NCI-H345 treated with DMSO at 0.1 percent for 48 hours (cell line): ENCODE results near the gene ETV4.

ENCODE experiments used
- DNase-seq: peaks from one replicate; lab custom pipeline; 2025; ENCODE audit not compliant: unreplicated experiment; lab: John Stamatoyannopoulos, UW

The ETV4 gene

DNA sequence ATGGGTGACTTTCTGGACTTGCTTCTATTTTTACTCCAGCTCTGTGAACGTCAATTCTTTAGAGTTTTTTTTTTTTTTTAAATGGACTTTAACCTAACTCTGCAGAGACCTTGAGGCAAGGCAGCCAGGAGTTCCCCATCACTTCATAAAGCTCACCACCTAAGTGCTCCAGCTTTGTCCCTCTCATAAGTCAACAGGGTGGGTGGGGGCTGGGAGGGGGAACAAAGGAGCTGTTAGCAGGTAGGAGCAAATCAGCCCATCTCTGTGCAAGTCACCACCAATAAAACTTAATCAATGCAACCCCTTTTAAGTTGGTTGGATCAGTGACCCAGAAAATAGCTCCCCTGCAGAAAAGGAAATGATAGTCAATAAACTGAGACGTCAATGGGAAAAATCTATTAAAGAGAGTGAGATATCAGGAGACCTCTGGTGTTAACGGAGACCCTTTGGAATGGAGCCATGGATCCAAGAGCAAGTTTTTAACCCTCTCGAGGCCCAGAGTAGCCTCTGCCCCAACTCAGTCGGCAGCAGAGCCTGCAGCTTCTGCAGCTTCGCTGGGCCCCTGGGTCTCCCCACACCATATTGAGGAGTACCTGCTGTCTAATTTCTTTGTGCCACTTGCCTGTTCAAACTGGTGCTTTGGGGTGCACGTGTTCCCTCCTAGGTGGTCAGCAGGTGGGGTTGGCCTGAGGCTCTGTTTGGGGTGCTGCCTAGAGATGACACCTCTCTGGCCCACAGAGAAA, 27.6 kb upstream of the ETV4 start:
- no peak for DNase-seq

DNA sequence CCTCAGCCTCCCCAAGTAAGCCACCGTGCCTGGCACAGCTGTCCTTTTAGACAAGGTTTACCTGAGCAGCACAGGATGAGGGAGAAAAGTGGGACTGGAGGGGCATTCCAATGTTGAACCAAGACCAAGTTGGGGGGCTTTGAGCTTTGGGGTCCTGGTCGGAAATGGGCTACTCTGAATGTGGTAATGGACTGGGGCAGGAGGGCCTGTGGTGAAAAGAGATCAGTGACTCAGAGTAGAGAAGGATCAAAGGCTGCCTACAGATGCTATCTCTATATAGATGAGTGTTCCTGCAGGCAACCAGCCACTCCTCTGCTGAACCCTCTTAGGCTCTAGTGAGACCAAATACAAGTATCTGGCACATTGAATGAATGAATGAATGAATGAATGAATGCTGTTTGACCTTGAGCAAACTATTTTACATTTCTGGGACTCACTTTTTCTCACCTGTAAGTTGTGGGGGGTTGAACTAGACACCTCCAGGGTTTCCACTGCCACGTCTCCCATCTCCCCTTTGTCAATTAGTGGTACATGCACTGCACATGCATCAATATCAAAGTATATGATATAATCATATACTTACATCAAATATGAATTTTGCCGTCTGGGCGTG, 26.3 kb upstream of the ETV4 start:
- DNase-seq: no peak

DNA sequence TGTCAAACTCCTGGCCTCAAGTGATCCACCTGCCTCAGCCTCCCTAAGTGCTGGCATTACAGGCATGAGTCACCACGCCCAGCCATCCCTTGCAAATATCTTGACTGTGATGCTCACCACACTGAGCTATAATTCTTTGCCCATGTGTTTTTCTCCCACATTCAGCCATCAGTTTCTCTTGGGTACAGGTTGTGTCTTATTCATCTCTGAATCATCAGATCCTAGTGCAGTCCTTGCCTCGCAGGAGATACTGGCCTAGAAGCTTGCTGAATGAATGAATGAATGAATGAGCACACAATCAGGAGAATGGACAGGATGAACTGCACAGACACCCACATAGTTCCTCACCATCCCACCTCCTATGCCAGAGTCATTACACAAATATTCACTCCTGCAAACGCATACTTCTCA, 24.4 kb upstream of the ETV4 start:
- no peak for DNase-seq

DNA sequence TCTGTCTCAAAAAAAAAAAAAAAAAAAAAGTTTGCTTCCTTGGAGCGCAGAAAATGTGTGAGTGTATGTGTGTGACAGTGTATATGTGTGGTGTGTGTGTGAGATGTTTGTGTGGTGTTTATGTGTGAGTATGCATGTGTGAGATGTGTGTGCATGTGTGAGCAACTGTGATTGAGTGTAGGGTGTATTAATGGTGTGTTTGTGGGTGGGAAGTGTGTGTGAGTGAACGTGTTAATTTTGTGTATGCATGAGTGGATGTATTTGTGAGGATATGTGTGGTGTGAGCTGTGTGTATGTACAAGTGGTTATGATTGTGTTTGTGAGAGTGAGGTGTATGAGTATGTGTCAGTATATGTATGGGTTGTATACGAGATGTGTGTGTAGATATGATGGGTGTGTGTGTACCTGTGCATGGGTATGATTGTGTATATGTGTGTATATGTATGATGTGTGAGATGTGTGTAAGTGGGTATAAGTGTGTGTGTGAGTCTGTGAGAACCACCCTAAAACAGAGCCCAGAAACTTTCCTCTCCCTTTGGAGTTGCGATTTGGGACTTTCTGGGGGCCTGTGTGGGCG, 22.5 kb upstream of the ETV4 start:
- no peak for DNase-seq

DNA sequence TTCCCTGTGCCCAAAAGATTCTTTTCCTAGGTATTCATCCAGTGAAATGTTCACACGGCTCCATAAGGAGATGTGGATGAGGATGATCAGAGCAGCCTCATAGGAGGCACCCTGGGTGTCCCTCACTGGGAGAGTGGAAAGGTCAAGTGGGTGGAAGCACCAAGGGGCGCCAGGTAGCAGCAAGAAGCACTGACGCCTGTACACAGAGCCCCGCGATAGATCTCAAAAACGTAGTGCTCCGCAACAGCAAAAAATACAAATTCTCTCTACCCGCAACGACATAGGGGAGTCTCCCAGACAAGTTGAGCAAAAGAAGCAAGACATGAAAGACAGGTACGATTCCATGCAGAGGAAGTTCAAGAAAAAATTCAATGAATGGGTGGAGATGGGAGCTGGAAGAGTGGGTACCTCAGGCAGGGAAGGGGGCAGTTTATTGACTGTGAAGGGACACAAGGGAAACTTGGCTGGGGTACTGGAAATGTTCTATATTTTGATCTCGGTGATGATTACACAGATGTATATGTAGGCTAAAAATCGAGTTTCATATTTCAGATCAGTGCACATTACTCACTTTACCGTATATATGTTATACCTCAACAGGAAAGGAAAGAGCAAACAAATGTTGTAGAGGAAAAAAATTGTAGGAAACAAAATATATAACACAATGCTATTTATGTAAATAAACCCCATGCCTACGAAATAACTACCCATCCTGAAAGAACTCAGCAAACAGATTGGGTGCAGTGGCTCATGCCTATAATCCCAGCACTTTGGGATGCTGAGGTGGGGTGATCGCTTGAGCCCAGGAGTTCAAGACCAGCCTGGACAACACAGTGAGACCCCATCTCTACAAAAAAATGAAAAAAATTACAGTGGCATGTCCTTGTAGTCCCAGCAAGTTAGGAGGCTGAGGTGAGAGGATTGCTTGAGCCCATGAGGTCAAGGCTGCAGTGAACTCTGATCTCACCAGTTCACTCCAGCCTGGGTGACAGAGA, 17.8 kb upstream of the ETV4 start:
- DNase-seq: no peak

DNA sequence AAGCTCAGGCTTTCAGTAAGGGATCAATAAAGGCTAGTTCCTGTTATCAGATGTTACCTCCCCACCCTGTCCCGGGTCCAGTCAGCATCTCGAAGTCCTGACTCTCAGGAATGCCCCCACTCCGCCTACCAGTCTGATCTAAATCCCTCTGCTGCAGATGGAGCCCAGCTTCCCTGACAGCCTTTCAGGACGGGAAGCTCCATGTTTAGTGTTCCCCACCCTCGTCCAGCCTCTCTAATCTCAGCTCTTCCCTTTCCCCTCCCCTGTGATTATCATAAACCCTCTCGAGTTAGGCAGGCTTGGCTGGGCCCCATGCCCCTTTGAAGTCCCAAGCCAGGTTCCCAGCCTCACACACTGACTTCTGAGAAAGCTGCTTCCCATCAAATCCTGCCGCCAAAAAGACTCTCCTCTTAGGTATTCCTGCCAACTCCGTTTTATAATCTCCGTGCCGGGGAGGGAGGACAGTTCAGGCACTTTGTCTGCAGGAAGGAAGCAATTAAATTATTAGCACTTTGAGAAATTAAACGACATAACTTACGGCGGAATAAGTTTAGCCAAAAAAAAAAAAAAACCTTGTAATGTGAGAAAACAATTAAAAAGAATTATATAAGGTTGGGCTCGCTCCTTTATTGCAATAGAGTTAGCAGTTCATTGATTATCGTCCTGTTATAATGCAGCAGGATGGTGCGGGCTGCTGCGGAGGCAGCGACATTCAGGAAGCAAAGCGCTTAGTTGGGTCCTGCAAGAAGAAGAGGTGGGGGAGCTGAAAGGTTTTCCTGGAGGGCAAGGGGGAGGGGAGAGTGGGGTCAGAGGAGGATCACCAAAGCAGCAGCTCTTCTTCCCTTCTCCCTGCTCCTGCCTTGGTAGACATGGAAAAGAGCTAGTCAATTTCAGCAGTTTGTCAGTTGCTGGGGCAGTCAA, 16.8 kb upstream of the ETV4 start:
- no peak for DNase-seq

DNA sequence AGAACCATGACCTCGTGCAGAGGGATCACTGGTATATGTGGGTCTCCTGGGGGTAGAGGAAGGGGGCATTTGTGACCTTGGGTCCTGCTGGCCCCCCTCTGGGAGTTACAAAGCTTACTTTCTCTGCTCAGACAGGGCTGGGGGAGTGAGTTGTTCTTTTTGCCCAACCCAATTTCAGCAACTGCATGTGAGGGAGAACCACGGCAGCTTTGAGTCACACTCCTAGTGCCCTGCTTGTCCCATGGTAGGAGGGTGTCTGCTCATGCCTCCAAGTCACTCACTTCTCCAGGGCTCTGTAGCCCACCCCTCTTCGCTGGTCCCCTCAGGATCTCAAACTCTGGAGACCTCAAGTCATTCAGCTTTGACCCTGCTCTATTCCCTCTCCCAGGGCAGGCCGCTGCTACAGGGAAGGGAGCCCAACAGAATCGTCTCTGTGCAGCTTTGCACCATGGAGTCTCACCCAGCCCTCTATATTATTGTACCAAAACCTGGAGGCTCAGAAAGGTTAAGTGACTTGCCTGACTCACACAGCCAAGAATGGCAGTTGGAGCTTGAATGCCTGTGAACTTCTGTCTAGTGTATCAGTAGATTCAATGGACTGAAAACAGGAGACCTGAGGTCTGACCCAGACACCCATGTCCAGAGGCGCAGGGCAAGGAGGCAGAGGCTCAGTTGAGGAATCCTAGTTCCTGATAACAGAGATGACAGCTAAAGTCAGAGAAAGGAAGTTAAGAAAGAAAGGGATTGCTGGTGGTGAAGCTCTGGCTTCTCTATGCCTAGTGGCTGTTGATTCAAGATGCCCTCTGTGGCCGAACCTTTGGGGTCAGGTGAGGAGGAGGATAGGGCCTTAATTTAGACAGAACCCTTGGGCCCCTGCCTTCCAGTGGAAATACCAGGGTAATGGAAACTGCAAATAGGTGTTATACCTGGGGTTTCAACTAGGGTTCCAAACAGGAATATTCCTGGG, 14.6 kb upstream of the ETV4 start:
- no peak for DNase-seq

DNA sequence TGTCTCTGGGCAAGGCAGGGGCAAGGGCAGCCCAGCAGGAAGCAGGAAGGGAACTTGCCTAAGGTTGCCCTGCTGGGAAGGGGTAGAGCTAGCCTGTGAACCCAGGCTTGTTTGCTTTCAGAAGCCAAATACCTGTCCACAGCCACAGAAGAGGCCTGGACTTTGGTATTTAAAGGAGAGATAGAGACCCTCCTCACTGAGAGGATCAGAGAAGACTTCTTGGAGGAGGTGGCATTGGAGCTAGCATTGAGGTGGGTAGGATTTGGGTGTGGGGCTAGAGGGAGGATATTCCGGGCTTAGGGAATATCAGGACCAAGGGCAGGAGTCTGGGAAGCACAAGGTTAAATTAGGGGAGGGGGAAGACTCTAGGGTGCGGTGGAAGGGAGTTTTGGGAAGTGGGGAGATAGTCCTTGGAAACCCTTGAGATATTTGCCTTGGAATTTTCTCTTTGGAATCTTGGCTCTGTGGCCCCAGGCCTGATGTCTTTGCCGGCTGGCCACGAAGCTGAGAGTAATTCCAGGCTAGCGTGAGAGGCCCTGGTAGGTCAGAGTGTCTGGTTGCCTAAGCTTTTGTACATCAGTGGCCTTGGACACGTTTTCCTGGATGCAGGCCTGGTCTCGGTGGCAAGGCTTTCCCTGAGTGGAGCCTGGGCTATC, 13.1 kb upstream of the ETV4 start:
- DNase-seq: no peak

DNA sequence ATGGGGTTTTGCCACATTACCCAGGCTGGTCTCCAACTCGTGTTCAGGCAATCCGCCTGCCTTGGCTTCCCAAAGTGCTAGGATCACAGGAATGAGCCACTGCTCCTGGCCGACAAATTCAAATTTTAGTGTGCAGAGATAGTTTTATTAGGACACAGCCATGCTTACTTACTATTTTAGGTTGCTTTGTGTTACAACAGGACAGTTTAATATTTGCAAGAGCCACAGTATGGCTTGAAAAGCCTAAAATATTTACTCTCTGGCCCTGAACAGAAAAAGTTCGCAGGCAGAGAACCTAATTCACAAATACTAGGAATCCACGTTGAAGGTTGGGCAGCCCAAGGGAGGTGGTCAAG, 12.6 kb upstream of the ETV4 start:
- no peak for DNase-seq

DNA sequence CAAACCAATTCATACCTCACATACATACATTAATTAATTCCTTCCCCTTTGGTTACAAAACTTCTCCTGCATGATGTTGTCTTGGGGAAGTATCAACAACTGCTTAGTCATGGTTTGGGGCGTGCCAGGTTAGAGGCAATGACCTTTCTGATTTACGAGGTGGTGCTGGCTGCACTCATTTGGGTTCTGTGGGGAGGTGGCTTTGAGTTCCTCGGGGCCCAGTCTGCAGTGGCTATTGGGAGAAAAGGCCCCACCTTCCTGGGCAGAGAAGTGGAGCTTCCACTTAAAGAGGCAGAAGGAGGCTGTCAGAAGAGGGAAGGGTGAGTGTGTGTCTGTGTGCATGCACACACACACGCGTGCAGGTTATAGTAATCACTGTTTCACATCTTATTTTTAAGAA, 10.2 kb upstream of the ETV4 start:
- no peak for DNase-seq

DNA sequence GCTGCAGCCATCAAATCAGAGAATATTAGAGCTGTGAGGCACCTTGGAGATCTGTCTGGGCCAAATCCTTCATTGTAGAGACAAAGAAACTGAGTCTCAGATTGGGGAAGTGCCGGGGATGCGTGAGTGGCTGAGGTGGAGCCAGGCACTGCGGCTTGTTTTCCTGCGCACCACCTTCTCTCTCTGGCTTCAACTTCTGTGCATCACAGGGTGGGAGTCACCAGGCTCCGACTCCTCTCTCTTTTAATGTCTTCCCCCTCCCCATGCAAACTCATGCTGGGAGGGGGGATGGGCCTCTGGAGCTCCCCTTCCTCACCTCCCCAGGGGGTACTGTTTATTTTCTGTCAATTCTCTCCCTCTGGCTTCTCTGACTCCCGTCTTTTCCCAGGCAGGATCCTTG, 8.7 kb upstream of the ETV4 start:
- no peak for DNase-seq

DNA sequence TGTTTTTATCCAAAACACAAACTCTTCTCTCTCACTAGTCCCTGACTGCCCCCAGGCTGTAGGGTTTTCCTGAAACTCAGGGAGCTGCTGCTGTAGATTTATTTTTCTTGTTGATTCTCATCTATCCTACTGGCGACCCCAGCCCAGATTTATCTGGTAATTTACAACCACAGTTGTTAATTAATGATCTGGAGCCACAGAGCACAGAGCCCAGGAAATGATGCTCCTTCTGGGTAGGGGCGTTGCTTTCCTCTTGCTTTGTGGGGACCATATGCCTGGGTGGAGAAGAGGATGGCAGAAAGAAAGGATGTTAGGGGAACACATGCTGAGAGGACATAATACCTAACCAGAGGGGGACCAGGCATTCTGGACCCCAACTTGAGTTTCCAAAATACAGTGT, 7.4 kb upstream of the ETV4 start:
- no peak for DNase-seq

DNA sequence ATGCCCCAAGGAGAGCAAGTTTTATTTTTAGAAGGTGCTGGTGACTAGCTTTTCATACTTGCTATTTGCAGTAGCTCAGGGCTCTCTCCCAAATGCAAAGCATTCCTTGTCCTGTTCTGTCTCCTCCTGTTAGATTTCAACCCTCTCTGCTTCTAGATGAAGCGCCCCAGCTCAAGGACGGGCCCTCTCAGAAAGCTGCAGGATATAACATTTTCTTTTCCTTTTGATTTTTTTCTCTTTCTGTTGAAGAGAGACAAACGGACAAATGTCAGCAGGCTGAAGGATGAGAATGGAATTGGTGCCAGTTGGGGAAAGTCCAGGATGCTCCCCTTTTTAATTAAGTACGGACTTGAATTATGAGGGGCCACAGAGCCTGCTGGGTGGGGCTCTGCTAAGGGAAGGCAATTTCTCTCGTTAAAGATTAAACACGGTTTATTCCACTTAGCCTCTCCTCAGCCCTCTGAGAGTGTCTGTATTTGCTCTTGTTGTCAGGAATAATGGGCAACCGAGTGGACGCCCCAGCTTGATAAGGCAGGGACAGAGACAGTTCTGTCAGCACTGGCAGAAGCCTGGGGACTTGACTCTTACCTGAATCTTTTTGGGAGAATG, 6.2 kb upstream of the ETV4 start:
- no peak for DNase-seq

DNA sequence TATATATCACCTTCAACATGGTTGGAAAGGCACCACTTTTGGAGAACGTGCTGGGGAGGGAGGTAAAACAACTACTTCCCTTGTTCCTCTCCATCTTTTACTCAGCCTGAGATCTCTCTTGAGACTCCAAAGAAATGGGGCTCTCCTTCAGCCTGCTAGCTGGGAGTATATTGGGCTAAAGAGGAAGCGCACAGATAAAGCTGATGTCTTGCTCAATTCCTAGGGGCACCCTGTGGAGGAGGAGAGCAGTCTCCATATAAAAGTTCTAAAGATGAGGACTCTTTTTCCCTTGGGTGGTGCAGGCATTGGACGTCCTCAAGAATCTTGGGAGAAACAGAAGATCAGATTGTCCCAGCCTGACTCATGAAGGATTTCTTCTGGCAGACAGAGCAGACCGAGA, 4.6 kb upstream of the ETV4 start:
- no peak for DNase-seq

DNA sequence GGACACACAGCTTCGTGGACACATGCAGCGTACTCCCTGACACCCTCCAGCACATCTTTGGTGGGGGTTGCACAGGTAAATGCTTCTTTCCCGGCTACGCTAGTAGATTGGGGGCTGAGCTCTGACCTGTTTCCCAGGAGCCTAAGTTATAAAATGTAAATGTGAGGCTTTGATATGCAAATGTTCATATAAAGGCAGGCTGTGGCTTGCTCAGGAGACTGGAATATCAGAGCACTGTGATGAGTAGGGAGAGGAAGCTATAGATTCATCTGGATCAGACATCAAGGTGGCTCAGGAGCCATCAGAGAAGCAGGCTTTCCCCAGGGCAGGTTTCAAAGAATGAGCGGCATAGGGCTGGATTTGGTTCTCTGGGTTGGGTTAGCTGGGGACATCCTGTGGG, 3.4 kb upstream of the ETV4 start:
- no peak for DNase-seq

DNA sequence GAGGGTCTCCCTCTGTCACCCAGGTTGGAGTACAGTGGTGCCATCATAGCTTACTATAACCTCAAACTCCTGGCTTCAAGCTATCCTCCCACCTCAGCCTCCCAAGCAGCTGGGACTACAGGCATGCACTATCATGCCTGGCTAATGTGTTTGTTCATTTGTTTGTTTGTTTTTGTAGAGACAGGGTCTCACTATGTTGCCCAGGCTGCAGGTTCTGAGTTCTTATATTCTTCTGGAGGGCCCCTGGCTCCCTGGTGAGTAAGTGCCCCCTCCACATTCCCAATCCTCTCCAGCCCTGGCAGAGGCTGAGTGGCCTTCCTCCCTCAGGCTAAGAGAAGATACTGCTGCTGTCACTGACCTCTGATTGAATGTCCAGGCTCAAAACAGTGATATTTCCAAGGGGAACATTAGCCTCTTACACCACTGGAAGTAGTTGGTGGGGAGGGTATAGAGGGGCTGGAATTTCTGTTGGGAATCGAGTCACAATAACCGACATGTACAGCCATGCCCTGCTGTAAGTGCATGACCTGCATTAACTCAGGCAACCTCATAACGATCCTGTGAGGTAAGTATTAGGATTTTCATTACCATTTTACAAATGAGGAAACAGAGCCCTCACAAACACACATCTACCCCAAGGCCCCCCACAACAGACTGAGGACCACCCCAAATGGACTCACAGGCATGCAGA, 2.7 kb upstream of the ETV4 start:
- DNase-seq: no peak

DNA sequence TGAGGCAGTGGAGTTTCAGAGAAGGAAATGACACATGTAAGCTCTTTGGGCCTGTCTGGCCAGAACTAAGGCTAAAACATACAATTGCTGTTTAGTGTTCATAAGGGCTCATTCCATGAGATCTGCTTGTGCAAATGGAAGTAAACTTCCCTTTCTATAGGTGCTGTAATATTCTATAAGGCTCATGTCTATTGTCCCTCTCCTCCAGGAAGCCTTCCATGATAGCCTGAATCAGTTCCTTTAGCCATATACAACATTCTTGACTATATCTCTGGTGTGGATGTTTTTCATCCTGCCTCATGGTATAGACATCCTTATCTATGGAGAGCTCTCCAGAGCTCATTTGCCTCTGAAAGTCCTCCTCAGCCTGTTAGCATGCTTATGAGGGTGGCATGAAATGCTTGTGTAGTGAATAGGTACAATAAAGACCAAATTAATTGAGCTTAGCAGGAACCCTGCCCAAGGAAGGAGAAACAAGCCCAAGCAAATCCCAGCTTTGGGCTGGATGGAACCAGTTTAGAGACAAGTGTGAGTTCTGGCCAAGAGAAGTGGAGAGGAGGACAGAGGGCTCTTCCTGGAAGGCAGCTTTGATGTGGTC, 1.6 kb upstream of the ETV4 start:
- DNase-seq: no peak

DNA sequence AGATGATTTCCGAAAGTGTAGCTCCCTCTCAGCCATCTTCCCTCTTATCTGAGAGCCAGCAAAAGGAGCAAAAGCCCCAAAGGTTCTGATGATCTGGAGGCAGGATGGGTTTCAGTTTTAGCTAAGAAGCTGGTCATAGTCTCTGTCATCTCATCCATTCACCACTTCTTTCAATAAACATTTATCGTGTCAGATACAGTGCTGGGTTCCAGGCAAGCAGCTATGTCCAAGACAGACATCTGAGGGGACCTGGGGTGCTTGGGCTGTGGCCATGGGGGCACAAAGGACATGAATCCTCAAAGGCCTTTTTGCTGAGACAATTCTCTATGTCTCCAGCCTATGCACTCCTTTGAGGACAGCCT, 1.0 kb upstream of the ETV4 start:
- no peak for DNase-seq
